HG03354 (cell line): Measurements from ENCODE around the gene AURKAIP1.
"Not testable (repeated sequence)": the region's sequence is repeated elsewhere in the genome, so short reads cannot be mapped to it uniquely, and the experiment has no call there.

Experiments used
- ATAC-seq: cut with Tn5 transposase; IDR thresholded peaks from one replicate; pipeline ENCODE4 v1.9.1; 2021; ENCODE audit warnings: mild to moderate bottlenecking; ENCODE audit not compliant: unreplicated experiment, poor library complexity, severe bottlenecking

The AURKAIP1 gene

DNA sequence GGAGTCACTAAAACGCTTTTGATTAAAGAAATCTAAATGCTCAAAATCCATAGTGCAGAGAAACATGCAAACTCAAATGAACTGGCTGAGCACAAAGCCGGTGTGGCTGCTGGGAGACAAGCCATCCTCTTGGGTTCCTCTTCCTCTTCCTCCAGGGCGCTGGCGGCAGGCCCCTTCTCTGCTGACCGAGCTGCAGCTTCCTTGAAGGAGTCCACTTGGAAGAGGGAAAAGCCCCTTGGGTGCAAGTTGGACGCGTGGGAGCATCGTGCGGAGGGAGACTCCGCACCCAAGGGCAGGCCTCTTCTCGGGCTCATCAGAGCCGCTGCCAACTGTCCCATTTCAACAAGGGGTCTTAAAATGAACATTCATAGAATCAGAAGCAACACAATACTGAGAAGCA lies 16.2 kb upstream of the AURKAIP1 start:
- no peak for ATAC-seq

DNA sequence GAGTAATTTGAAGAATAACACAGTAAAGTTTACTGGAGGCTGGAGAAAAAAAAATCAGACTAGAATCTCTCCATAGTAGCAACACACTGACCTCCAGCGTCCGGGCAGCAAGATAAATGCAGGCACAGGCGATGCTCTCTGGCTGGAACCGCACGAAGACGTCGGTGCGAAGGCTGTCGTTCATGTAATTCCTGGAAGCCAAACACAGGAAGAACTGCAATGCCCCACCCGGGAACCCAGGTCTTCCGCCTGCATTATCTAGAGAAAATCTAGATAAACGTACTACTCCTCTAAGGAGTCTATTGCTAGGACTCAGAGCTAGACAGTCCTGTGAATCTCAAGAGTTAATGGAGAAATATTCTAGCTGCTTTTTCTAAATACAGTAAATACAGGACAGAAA lies 15.7 kb upstream of the AURKAIP1 start:
- no peak for ATAC-seq

- no peak for ATAC-seq
Measured at GRCh38 chr1:1388078-1388472, 13.1 kb upstream of the AURKAIP1 start.

DNA sequence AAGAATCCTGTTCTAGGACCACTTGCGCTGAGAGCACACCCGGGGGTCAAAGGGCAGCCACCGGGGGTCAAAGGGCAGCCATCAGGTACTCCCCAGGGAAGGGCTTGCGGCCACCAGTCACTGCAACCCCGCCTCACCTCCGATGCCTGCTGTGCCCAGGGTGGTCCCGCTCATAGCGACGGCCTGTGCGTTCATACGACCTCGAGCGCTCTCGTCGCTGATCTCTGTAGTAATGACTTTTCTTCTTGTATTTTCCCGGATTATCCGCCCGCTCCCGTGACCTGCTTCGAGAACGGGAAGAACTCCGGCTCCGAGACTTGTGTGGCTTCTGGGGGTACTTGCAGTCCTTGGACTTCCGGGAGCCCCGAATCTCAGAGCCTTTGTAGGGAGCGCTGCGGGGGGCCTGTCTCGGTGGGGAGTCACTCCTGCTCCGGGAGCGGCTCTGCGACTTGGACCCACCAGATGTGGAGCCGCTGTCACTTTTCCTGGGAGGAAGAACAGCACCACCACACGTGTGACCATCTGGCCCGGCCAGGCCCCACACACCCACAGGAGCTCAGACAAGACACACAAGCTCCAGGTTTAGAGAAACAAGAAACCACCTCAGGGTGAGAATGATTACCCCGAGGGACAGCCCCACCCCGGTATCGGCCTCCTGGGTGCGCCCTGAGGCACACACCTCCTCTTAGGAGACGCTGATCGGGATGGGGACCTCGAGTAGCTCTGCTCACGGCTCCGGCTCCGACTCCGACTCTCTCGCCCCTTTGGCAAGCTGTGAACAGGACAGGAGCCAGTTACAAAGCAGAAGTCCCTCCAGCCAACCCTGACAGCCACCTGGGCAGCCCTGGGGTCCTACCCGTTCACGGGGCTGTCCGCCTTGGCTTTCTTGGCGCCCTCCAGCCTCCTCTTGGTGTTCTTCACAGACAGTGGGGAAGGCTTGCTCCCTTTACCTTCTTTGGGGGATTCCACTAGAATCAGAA lies 12.4 kb upstream of the AURKAIP1 start:
- ATAC-seq, result no peak

DNA sequence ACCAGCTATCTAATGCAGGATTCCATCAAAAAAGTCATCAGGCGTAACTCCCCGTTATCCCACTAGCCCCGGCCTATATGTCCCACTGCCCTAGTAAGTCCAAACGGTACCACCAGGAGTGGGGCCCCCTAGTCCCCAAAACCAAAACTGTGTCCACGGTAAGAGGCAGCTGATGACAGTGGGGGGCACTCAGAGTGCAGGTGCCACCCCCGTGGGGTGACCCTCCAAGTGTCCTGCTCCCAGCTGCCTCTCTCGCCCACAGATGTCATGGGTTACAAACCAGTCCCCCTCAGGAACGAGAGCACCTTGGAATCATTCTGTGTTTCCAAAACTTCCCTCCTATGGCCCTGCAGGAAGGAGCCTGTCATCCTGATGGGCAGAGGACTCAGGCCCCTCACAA lies 10.9 kb upstream of the AURKAIP1 start:
- no peak for ATAC-seq

GRCh38 chr1:1385339-1385738 lies 10.3 kb upstream of the AURKAIP1 start:
- not testable (repeated sequence) for ATAC-seq

GRCh38 chr1:1381294-1381693 lies 6.3 kb upstream of the AURKAIP1 start:
- no peak for ATAC-seq

DNA sequence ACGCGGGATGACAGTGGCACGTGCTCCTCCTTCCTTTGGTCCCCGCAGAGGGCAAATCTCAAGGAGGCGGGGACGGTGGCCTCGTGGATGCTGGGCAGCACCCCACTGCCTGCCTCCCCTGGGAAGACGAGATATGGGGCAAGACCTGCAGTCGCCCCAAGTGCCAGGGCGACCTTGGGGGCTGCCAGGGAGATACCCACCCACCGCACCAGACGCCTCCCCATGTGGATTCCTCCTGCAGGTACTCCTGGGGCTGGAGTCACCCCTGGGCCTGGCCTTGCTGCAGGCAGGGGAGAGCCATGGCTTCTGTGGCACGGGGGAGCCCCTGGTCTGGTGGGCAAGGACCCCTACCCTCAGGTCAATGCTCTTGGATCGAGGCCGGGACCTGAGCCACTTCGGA lies 5.9 kb upstream of the AURKAIP1 start:
- no peak for ATAC-seq

- ATAC-seq, result no peak
Measured at GRCh38 chr1:1377540-1378205, 2.7 kb upstream of the AURKAIP1 start.

GRCh38 chr1:1376551-1377226 lies 1.7 kb upstream of the AURKAIP1 start:
- no peak for ATAC-seq

DNA sequence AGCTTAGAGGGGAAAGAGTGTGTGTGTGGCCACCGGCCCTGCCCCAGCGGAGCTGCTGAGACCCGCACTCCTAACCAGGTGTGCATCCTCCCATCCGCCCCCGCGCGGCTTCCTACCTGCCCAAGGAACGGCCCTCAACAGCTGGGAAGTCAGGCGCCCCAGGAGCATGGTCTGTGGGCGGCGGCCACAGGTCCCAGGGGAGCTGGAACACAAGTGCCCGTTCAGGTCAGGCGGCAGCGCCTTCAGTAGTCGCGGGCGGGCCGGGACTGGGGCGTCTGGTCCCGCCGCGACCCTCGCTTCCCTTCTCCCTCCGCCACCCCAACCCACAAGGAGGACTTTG lies 448 bp downstream of the AURKAIP1 start:
- ATAC-seq, result peak; percentile 2

DNA sequence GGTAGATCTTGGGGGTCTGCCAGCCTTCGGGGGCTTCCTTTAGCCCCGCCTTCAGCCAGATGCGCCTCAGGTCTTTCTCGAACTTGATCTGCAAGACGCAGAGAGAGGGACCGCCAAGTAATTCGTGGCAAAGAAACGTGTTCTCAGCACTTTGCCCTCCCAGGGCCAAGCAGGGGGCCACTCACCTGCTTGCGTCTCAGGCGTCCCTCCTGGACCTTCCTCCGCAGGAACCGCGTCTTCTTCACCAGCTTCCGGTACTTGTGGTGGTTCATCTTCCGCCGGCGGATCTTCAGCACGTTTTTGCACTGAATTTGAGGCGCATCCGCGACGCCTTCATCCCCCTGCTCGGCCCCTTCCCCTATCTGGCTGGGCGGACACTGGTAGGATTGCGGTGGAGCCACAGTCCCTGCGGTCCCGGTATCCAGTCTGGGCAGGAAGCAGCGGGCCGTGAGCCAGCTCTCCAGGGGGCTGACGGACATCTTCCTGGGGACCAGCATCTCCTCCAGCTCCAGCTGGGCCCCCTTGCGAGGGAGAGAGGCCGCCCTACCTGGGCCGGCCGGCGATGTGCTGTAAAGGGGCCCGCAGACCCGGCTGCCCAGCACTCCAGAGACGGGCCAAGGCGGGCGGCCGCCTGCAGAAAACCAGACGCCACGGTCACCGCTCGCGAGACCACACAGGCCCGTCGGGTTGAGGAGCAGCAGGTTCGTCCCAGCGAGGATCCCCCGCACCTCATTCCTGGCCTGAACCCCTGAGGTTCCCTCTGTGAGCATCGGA lies 1.0 kb downstream of the AURKAIP1 start:
- no peak for ATAC-seq

DNA sequence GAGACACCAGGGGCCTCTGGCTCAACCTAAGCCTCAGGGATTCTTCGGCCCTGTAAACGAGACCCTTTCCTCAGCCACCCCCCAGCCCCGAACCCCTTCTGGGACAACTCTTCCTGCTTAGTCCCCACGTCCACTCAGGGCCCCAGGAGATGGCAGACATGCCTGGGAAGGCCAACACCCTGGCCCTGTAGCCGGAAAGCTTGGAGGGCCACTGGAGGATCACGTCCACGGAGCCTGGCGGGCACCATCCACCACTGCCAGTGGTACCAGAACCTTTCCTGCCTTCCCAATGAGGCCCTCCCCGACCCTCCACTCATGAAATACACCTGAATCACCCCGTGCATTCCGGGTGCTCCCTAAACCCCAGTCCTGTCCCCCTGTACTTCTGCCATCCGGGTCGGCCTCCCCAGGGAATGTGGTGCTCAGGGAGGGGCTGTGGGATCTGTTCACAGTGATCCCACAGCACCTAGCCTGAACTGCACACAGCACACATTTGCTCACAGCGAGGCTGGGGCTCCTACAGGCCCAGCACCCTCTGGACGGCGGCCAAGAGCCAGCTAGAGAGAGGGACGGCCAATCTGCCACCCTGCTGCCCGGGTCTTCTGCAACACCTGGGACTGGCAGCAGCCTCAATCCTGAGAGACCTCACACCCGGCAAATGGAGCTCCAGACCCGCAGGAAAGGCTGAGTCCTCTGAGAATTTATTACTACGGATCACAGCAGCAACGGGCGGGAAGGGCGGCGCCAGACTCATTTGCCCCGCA lies 1.8 kb downstream of the AURKAIP1 start:
- ATAC-seq, result no peak

DNA sequence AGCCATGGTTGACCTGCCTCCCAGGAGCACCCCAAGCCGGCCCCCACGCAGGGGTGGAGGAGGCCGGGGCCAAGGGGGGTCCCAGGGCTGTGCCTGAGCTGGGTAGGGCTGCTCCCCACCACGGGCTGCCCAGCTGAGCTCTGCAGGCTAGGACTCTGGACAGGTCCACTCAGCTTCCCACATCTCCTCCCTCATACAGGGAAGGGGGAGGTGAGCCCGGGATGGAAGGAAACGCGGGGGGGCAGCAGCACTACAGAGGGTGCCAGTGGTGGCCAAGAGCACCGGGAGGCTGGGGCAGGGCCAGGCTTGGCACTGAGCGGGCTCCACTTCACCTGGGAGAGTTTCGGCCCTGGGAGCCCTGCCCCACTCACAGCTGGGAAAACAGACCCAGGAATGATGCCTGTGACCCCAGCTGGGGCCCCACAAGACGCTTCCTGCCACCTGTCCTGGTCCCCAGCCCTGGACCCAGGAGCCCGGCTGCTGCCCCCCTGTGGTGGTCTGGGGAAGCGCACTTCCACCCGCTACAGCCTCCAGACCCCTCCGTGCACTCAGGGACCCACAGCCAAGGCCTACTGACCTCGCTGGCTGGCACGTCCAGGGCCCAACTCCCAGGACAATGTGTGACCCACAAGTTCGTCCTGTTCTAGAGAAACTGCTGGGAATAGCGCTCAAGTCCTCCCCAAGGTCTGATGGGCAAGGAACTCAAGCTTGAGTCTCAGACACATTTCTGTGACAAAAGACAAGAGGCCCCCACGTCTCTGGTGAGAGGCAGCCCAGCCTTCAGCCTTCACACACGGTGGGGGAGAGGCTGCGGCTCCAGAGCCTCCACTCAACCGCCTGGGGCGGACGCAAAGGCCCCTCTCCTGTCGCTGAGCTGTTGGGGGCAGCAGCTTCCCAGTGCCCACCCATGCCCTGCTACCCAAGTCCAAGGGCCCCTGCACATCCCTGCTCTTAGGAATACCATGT lies 3.0 kb downstream of the AURKAIP1 start:
- ATAC-seq, result no peak

DNA sequence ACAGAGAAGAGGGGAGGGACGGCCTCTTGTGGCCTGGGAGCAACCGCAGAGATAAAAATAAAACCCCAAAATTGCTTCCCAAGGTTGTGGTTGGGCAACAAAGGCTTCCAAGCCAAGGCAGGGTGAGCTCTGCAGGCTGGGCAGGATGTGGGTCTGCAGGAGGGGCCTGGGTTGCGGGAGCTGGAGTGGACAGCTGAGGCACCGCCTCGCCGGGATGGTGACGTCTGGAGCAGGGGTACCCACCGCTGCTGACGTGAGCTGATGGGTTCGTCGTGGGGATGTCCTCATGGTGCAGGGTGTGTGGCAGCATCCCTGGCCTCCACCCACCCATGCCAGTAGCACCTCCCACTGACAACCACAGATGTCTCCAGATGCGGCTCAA lies 3.7 kb downstream of the AURKAIP1 start:
- no peak for ATAC-seq

- ATAC-seq, result no peak
Measured at GRCh38 chr1:1370771-1371300, 4.2 kb downstream of the AURKAIP1 start.

- not testable (repeated sequence) for ATAC-seq
Measured at GRCh38 chr1:1370094-1370493, 4.9 kb downstream of the AURKAIP1 start.

DNA sequence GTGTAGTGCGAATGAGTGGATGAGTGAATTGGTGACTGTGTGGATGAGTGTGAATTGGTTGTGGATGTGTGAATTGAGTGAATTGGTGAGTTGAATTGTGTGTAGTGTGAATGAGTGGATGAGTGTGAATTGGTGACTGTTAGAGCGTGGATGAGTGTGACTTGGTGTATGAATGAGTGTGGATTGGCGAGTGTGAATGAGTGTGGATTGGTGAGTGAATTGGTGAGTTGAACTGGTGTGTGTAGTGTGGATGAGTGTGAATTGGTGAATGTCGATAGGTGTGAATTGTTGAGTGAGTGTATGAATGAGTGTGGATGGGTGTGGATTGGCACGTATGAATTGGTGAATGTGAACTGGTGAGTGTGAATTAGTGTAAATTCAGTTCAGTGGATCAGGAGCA lies 7.7 kb downstream of the AURKAIP1 start:
- no peak for ATAC-seq
